Keratinocyte (primary cell): ENCODE measurements around the gene IGF1R. TPM values are rescaled to one million over a fixed set of nuclear protein-coding genes. Genes with fewer than 3 reads are reported as not detected.
"Not testable (repeated sequence)": the region's sequence is repeated elsewhere in the genome, so short reads cannot be mapped to it uniquely, and the experiment has no call there.

Experiments
- DNase-seq: peaks from one replicate; pipeline ENCODE4 v3.0.0-alpha.2; 2011; ENCODE audit warnings: low read depth, missing footprints, low spot score
- FAIRE-seq: peaks from 2 replicates; lab custom pipeline; 2011; peaks lifted over from hg19 to GRCh38; lab: Jason Lieb, UNC
- H2AFZ ChIP-seq: 2 replicates; pipeline ENCODE4 v1.6.0; 2012; ENCODE audit warnings: low read length, control low read depth, inconsistent platforms; ENCODE audit not compliant: control insufficient read depth
- H3K27ac ChIP-seq: 2 replicates; pipeline ENCODE4 v1.5.1; 2011; ENCODE audit warnings: low read length; ENCODE audit not compliant: control insufficient read depth, insufficient read depth
- H3K27me3 ChIP-seq: 3 replicates; pipeline ENCODE4 v1.6.0; 2011; ENCODE audit warnings: low read length; ENCODE audit not compliant: control insufficient read depth, insufficient read depth; ENCODE audit errors: extremely low read depth
- H3K36me3 ChIP-seq, 2 experiments: 2 replicates in 1 of 2; 3 replicates in 1 of 2; pipeline ENCODE4 v1.5.1; 2011; ENCODE audit warnings: low read length in 2 of 2, mild to moderate bottlenecking in 1 of 2; ENCODE audit not compliant: control insufficient read depth in 2 of 2, insufficient read depth in 2 of 2; ENCODE audit errors: extremely low read depth in 1 of 2
- H3K4me1 ChIP-seq: 3 replicates; pipeline ENCODE4 v1.5.1; 2011; ENCODE audit warnings: low read length; ENCODE audit not compliant: control insufficient read depth, insufficient read depth; ENCODE audit errors: extremely low read depth
- H3K4me2 ChIP-seq: 3 replicates; pipeline ENCODE4 v1.6.0; 2011; ENCODE audit warnings: low read depth, low read length; ENCODE audit not compliant: control insufficient read depth, insufficient read depth; ENCODE audit errors: extremely low read depth
- H3K4me3 ChIP-seq, 3 experiments: fragments of 200-600 bp in 1 of 3; sonication (generic) in 1 of 3; 2 replicates in 2 of 3; 3 replicates in 1 of 3; pipeline ENCODE4 v1.5.1; 2011 to 2016; ENCODE audit warnings: low read length in 3 of 3, mild to moderate bottlenecking in 3 of 3, control low read depth in 2 of 3, inconsistent platforms in 1 of 3, low read depth in 1 of 3, mixed read lengths in 1 of 3, mixed run types in 1 of 3, moderate library complexity in 1 of 3; ENCODE audit not compliant: control insufficient read depth in 2 of 3, insufficient read depth in 2 of 3; ENCODE audit errors: extremely low read depth in 1 of 3
- H3K79me2 ChIP-seq: 2 replicates; pipeline ENCODE4 v1.6.0; 2012; ENCODE audit warnings: low read length; ENCODE audit not compliant: control insufficient read depth, insufficient read depth
- H3K9ac ChIP-seq: 3 replicates; pipeline ENCODE4 v1.6.0; 2011; ENCODE audit warnings: low read length; ENCODE audit not compliant: control insufficient read depth, insufficient read depth; ENCODE audit errors: extremely low read depth
- H3K9me1 ChIP-seq: 3 replicates; pipeline ENCODE4 v1.6.0; 2011; ENCODE audit warnings: low read length; ENCODE audit not compliant: control insufficient read depth, insufficient read depth; ENCODE audit errors: extremely low read depth
- H3K9me3 ChIP-seq: 2 replicates; pipeline ENCODE4 v1.5.1; 2012; ENCODE audit warnings: low read depth, low read length; ENCODE audit not compliant: control insufficient read depth
- H4K20me1 ChIP-seq: 3 replicates; pipeline ENCODE4 v1.6.0; 2011; ENCODE audit warnings: low read length; ENCODE audit not compliant: control insufficient read depth, insufficient read depth; ENCODE audit errors: extremely low read depth
- EZH2 ChIP-seq: IDR thresholded peaks from one replicate; pipeline ENCODE4 v1.6.1; 2012; ENCODE audit warnings: inconsistent platforms, mild to moderate bottlenecking, low read length, moderate library complexity
- dilution Hi-C: fragments of 300-500 bp; cut with MboI; formaldehyde crosslinking; loops from one replicate; pipeline ENCODE4 v1.7.0; 2020; ENCODE audit warnings: low sequenced_read_pairs; ENCODE audit not compliant: extremely low pct_ligation_motif_present
- polyA plus RNA-seq, 5 experiments: library from polyadenylated mRNA; depleted of rRNA in 3 of 5; stranded (reverse) in 3 of 5; stranded (forward) in 1 of 5; unstranded in 1 of 5; fragments of >200 nt; gene quantifications; 1 replicate in 1 of 5; 2 replicates in 3 of 5; 3 replicates in 1 of 5; pipeline versions ENCODE4 v1.2.1 to v1.2.3, GENCODE V29; 2011 to 2012; ENCODE audit warnings: missing spikeins in 2 of 5, low read depth in 1 of 5, low replicate concordance in 1 of 5
- TF ChIP-seq, protein P1 (sequence below), 3 experiments: IDR thresholded peaks in 1 of 3; conservative IDR thresholded peaks in 1 of 3; optimal IDR thresholded peaks in 1 of 3; 2 replicates in 2 of 3; 3 replicates in 1 of 3; pipeline versions ENCODE3 to v1.5.1; 2011; ENCODE audit warnings: low read length in 3 of 3, mild to moderate bottlenecking in 3 of 3, moderate library complexity in 2 of 3, control low read depth in 1 of 3, inconsistent platforms in 1 of 3; ENCODE audit not compliant: insufficient read depth in 2 of 3; ENCODE audit errors: extremely low read depth in 1 of 3

IGF1R gene
- polyA plus RNA-seq, 1 donor (not counting 4 experiments of a cell fraction or from before 2014, with no cell fraction given) = 14.5 TPM

DNA sequence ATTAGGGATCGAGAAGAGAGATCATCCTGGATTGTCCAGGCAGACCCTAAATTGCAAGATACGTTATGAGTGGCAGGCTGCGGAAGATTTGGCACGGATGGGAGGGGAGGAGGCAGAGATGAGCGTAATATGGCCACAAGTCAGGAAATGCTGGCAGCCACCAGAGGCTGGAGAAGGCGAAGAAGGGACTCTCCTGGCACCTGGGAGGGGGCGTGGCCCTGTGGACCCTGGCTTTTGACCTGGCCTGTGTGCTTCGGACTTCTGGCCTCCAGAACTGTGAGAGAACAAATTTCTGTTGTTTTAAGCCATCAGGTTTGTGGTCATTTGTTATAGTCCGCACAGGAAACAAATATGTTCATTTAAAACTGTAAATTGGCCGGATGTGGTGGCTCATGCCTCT, 31.9 kb upstream of the IGF1R start:
- no peaks in the 10 kb centered on the region for H3K9me3 ChIP-seq
- H4K20me1 ChIP-seq = no peaks in the 10 kb centered on the region
- no peak for TF ChIP-seq EZH2
- TF ChIP-seq, protein P1, sequence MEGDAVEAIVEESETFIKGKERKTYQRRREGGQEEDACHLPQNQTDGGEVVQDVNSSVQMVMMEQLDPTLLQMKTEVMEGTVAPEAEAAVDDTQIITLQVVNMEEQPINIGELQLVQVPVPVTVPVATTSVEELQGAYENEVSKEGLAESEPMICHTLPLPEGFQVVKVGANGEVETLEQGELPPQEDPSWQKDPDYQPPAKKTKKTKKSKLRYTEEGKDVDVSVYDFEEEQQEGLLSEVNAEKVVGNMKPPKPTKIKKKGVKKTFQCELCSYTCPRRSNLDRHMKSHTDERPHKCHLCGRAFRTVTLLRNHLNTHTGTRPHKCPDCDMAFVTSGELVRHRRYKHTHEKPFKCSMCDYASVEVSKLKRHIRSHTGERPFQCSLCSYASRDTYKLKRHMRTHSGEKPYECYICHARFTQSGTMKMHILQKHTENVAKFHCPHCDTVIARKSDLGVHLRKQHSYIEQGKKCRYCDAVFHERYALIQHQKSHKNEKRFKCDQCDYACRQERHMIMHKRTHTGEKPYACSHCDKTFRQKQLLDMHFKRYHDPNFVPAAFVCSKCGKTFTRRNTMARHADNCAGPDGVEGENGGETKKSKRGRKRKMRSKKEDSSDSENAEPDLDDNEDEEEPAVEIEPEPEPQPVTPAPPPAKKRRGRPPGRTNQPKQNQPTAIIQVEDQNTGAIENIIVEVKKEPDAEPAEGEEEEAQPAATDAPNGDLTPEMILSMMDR (optimal IDR thresholded peaks at IDR 0.05 in 1 of 3, IDR thresholded peaks at IDR 0.05 in 1 of 3, conservative IDR thresholded peaks at IDR 0.05 in 1 of 3; ENCODE audit: extremely low read depth in 1 of 3, insufficient read depth in 2 of 3, low read length in 3 of 3) = no peak
- DNase-seq (no peak), FAIRE-seq (no peak)
- H3K4me2 ChIP-seq = no peak overlapping the region
- H3K9me1 ChIP-seq = no peaks in the 10 kb centered on the region
- H3K36me3 ChIP-seq = no peaks in the 10 kb centered on the region
- H3K4me3 ChIP-seq = no peak overlapping the region
- dilution Hi-C loops = no loop called here
- H3K4me1 ChIP-seq = peaks cover 13% of the 10 kb centered on the region
- H3K9ac ChIP-seq = no peak overlapping the region
- no peak overlapping the region for H2AFZ ChIP-seq
- peaks cover 4% of the 10 kb centered on the region for H3K27me3 ChIP-seq
- no peak overlapping the region for H3K27ac ChIP-seq
- H3K79me2 ChIP-seq = no peaks in the 10 kb centered on the region

DNA sequence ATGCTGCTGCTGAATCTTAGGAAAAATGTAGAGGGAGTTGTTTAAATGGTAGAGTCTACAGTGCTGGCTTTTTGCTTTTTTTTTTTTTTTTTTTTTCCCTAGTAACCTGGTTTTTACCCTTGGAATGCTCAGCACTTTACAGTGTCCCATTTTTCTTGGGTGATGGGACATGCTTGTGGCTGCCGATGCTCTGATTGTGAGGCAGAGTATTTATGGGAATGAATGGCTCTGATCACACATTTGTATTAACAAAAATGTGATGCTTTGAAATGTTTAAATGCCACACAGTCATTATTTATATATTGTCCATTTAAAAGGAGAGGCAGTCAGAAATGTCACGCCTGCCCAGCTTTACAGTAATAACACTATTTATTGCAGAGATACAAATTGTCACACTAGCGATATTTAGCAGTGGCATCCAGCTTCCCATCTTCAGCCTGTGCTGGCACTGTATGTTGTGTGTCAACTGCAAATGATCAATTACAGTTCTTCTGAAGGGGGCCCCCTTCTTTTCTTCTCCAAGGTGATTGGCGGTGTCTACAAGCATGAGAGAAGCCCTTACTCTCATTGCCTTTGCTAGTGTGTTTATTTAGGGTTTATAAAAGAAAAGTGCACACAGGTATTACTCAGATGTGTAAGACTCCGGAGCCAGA, 30.9 kb upstream of the IGF1R start:
- Histone ChIP-seq H3K27me3 (peaks cover 4% of the 10 kb centered on the region), H3K79me2 (no peaks in the 10 kb centered on the region), H3K4me2 (no peak overlapping the region), H3K9me1 (no peaks in the 10 kb centered on the region), H3K27ac (no peak overlapping the region), H3K36me3 (no peaks in the 10 kb centered on the region), H3K9ac (no peak overlapping the region), H3K9me3 (no peaks in the 10 kb centered on the region), H3K4me1 (peaks cover 13% of the 10 kb centered on the region), H3K4me3 (no peak overlapping the region), H4K20me1 (no peaks in the 10 kb centered on the region), H2AFZ (no peak overlapping the region)
- DNase-seq = no peak
- TF ChIP-seq, protein P1 (optimal IDR thresholded peaks at IDR 0.05 in 1 of 3, IDR thresholded peaks at IDR 0.05 in 1 of 3, conservative IDR thresholded peaks at IDR 0.05 in 1 of 3; ENCODE audit: extremely low read depth in 1 of 3, insufficient read depth in 2 of 3, low read length in 3 of 3) = no peak
- no peak for TF ChIP-seq EZH2
- dilution Hi-C loops = no loop called here
- FAIRE-seq = no peak

DNA sequence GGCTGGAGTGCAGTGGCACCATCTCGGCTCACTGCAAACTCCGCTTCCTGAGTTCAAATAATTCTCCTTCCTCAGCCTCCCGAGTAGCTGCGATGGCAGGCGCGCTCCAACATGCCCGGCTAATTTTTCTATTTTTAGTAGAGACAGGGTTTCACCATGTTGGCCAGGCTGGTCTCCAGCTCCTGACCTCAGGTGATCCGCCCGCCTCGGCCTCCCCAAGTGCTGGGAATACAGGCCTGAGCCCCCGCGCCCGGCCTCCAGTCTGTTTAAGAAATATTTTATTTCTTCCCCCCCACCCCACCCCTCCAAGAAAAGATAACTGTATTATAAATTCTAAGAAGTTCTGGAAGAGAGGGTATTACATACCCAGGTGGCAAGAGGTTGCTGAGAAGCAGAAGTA, 29.8 kb upstream of the IGF1R start:
- H2AFZ ChIP-seq, H3K79me2 ChIP-seq, H3K27me3 ChIP-seq, H3K9me3 ChIP-seq, H3K4me2 ChIP-seq, H3K27ac ChIP-seq, H3K9ac ChIP-seq, H3K36me3 ChIP-seq, H3K4me3 ChIP-seq, H3K9me1 ChIP-seq, H4K20me1 ChIP-seq, FAIRE-seq, DNase-seq, dilution Hi-C loops: not testable (repeated sequence)
- peaks cover 13% of the 10 kb centered on the region for H3K4me1 ChIP-seq
